ENCODE results near the gene MTMR6. TPM values are rescaled to one million over a fixed set of nuclear protein-coding genes. Genes with fewer than 3 reads are reported as not detected.
A peak's percentile ranks its signal among the peaks of the same experiment; 100 is the strongest.

The MTMR6 gene
- total RNA-seq, 4 donors from 2014 or later: 10.6 to 15.9 (median 14.3) TPM

GRCh38 chr13:25301347-25302113 is 14.2 kb upstream of the MTMR6 start, which contains the start of gene NUP58:
Gene NUP58 (plus strand): TSS chr13:25301625. CDS start chr13:25301774, 149 bp downstream.
- peak within 1 kb of the TSS; percentile 65 for H3K4me3 ChIP-seq (ENCODE audit: low read depth, poor library complexity, severe bottlenecking)
- TF ChIP-seq CTCF (IDR thresholded peaks at IDR 0.05): no peak
- WGBS, 2 donors: 0 to 1% methylated on average over 54 of the region's 64 CpGs
- intact Hi-C loops (cut with DNase I; ENCODE audit: low total_unique reads): no loop called here
- DNase-seq (ENCODE audit: low spot score in 2 of 2): peak; percentile 93 to 99

DNA sequence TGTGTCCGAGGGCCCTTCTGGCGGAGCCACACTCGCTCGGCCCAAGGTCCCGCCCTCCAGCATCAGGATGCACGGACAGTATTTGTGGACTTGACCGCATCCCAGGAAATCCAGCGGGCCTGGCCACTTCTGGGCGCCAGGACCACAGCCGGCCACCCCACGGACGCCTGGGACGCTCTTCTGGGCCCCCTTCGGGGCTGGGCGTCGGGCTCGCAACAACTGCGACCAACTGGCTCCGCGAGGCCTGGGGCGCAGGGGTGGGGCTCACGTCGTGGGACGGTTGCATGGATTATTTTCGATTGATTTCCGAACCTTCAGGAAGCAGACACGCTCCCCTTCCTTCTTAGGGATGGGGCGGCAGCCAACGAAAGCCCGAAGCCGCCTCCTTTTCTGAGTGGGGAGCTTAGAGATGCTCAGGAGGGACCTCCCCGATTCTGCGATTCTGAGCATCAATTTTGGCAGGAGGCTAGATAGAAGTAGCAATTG is 13.6 kb upstream of the MTMR6 start:
- intact Hi-C loops (cut with DNase I; ENCODE audit: low total_unique reads): no loop called here
- TF ChIP-seq CTCF (IDR thresholded peaks at IDR 0.05): no peak
- no peak for TF ChIP-seq POLR2A (IDR thresholded peaks at IDR 0.05)
- H3K4me3 ChIP-seq (ENCODE audit: low read depth, poor library complexity, severe bottlenecking): peak overlapping the region; percentile 33
- WGBS, 2 donors: 33 to 35% methylated on average over 27 to 32 of the region's 33 CpGs
- peak in 1 of 2 donors; percentile 83 for DNase-seq (ENCODE audit: low spot score in 2 of 2)

GRCh38 chr13:25295701-25296100 is 8.4 kb upstream of the MTMR6 start:
- intact Hi-C loops (cut with DNase I; ENCODE audit: low total_unique reads): no loop called here
- no peak for TF ChIP-seq POLR2A (IDR thresholded peaks at IDR 0.05)
- 55 to 71% methylated on average over 3 of the region's 3 CpGs for WGBS, 2 donors
- DNase-seq (ENCODE audit: low spot score in 2 of 2): no peak
- H3K4me3 ChIP-seq (ENCODE audit: low read depth, poor library complexity, severe bottlenecking): no peak overlapping the region

GRCh38 chr13:25295228-25295627 is 7.9 kb upstream of the MTMR6 start:
- WGBS, 2 donors: 91 to 95% methylated on average over 3 of the region's 3 CpGs

DNA sequence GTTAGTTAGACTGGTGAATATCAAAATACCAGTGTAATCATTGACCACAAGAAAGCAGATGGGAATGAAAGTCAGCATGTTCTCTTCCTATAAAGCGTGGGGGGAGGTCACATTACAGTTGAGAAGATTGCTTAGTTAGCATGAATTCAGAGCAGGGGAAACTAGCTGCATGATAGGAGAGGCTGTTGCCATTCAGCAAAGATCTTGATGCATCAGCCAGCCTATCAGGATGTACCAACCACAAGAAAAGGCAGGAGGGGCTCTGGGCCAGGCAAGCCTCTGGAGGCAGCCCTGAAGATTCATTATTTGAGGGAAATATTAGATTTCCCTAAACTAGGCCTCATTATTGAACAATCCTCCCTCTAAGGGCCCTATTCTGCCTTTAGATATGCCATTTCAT is 5.0 kb upstream of the MTMR6 start:
- H3K4me3 ChIP-seq (ENCODE audit: low read depth, poor library complexity, severe bottlenecking): no peak overlapping the region
- intact Hi-C loops (cut with DNase I; ENCODE audit: low total_unique reads): no loop called here
- DNase-seq (ENCODE audit: low spot score in 2 of 2): peak in 1 of 2 donors; percentile 18
- WGBS, 2 donors: 35 to 39% methylated on average over 1 of the region's 1 CpG
- TF ChIP-seq CTCF (IDR thresholded peaks at IDR 0.05) (no peak), POLR2A (IDR thresholded peaks at IDR 0.05) (no peak)

More at GRCh38 chr13:25295228-25295627, 7.9 kb upstream of the MTMR6 start:
- TF ChIP-seq CTCF (IDR thresholded peaks at IDR 0.05) (no peak), POLR2A (IDR thresholded peaks at IDR 0.05) (no peak)
- intact Hi-C loops (cut with DNase I; ENCODE audit: low total_unique reads): no loop called here
- no peak for DNase-seq (ENCODE audit: low spot score in 2 of 2)
- no peak overlapping the region for H3K4me3 ChIP-seq (ENCODE audit: low read depth, poor library complexity, severe bottlenecking)

DNA sequence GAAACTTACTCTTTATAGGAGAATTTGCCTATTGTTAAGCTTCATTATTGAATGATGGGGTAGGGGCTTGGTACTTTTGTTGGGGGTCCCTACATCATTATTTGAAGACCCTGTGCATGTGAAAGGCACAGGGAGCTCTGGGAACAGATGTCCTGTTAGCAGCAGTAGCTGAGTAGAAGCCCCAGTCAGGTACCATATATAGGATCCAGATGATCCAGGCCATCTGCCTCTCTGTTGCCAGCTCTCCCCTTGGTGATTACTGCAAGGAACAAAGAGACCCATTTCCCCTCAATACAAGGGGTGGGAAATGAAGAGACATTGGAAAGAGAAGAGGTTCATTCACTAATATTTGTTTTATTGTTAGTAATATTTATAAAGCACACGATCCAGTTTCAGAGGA is 4.4 kb upstream of the MTMR6 start:
- intact Hi-C loops (cut with DNase I; ENCODE audit: low total_unique reads): no loop called here
- H3K4me3 ChIP-seq (ENCODE audit: low read depth, poor library complexity, severe bottlenecking): no peak overlapping the region
- DNase-seq (ENCODE audit: low spot score in 2 of 2): no peak
- TF ChIP-seq POLR2A (IDR thresholded peaks at IDR 0.05) (no peak), CTCF (IDR thresholded peaks at IDR 0.05) (no peak)
- WGBS, 2 donors: 51 to 53% methylated on average over 1 of the region's 1 CpG
